Esophagus muscularis mucosa (tissue), 4 donors: ENCODE measurements around the gene TFAP2C.

ENCODE experiments used
- EP300 ChIP-seq: sonication (generic); formaldehyde crosslinking; IDR thresholded peaks from one replicate; pipeline ENCODE4 v1.6.1; 2017; ENCODE audit warnings: antibody characterized with exemption
- POLR2A ChIP-seq: fragments of 450-650 bp; IDR thresholded peaks from one replicate; pipeline ENCODE4 v1.6.1; 2017; ENCODE audit warnings: antibody characterized with exemption, moderate library complexity, mild to moderate bottlenecking, low read depth
- POLR2AphosphoS5 ChIP-seq, 2 donors: sonication (generic); formaldehyde crosslinking; IDR thresholded peaks; one replicate each; pipeline ENCODE4 v1.6.1; 2017; ENCODE audit warnings: antibody characterized with exemption in 2 of 2
- TF ChIP-seq, protein P1 (sequence below), 3 experiments: fragments of 200-600 bp in 2 of 3; fragments of 450-650 bp in 1 of 3; sonication (generic) in 2 of 3; IDR thresholded peaks; one replicate each; pipeline ENCODE4 v1.5.1; 2017 to 2019; ENCODE audit warnings: antibody characterized with exemption in 3 of 3, mild to moderate bottlenecking in 2 of 3, moderate library complexity in 1 of 3

DNA sequence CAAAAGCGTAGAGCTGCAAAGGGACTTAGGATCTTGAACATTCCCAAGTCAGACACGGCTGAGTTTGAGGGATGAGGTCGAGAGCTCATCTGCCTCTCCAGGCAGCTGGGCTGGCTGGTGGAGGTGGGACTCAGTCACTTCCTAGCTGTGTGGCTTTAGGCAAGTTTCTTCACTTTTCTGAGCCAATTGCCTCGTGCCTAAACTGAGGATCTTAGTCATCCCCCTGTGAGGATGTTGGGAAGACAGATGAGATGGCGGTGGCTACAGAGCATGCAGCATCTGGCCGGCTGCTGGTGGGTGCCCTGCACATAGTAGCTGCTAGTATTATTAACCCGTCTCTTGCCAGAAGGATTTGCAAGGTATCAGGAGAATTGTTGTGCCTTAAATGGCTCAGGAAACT is 27.5 kb downstream of the TFAP2C start:
- TF ChIP-seq, protein P1, sequence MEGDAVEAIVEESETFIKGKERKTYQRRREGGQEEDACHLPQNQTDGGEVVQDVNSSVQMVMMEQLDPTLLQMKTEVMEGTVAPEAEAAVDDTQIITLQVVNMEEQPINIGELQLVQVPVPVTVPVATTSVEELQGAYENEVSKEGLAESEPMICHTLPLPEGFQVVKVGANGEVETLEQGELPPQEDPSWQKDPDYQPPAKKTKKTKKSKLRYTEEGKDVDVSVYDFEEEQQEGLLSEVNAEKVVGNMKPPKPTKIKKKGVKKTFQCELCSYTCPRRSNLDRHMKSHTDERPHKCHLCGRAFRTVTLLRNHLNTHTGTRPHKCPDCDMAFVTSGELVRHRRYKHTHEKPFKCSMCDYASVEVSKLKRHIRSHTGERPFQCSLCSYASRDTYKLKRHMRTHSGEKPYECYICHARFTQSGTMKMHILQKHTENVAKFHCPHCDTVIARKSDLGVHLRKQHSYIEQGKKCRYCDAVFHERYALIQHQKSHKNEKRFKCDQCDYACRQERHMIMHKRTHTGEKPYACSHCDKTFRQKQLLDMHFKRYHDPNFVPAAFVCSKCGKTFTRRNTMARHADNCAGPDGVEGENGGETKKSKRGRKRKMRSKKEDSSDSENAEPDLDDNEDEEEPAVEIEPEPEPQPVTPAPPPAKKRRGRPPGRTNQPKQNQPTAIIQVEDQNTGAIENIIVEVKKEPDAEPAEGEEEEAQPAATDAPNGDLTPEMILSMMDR (IDR thresholded peaks at IDR 0.05): no peak
- TF ChIP-seq POLR2A: no peak
- TF ChIP-seq POLR2AphosphoS5 (IDR thresholded peaks at IDR 0.05): no peak
- no peak for TF ChIP-seq EP300
